Frontal cortex (tissue), 4 donors: ENCODE results near the gene SDS. TPM values are rescaled to one million over a fixed set of nuclear protein-coding genes. Genes with fewer than 3 reads are reported as not detected.

Experiments
- DNase-seq, 2 donors: peaks; one replicate each; pipeline ENCODE4 v3.0.0; 2012; ENCODE audit warnings: low spot score in 2 of 2
- FAIRE-seq: peaks from 2 replicates; lab custom pipeline; 2012; peaks lifted over from hg19 to GRCh38; lab: Jason Lieb, UNC
- total RNA-seq: library from RNA; depleted of rRNA; stranded (reverse); fragments of >200 nt; gene quantifications from one replicate; pipeline ENCODE4 v1.2.3, GENCODE V29; 2014
- donor health status: control.
- donor health status: control.
- donor health status: control.

Gene SDS
- total RNA-seq, 1 donor from 2014 or later: not detected

DNA sequence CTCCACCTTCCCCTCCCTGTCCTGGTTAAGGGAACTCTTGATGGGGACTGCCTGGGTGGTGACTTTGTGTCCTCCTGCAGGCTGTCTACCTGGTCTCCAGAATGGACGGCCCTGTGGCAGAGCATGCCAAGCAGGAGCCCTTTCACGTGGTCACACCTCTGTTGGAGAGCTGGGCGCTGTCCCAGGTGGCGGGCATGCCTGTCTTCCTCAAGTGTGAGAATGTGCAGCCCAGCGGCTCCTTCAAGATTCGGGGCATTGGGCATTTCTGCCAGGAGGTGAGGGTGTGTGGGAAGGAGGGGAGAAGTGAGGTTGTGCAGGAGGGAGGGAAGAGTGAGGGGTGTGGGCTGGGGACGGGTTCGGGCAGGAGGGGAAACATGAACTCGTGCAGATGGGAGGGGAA is 24.2 kb upstream of the SDS start:
- FAIRE-seq (no peak), DNase-seq (no peak)

DNA sequence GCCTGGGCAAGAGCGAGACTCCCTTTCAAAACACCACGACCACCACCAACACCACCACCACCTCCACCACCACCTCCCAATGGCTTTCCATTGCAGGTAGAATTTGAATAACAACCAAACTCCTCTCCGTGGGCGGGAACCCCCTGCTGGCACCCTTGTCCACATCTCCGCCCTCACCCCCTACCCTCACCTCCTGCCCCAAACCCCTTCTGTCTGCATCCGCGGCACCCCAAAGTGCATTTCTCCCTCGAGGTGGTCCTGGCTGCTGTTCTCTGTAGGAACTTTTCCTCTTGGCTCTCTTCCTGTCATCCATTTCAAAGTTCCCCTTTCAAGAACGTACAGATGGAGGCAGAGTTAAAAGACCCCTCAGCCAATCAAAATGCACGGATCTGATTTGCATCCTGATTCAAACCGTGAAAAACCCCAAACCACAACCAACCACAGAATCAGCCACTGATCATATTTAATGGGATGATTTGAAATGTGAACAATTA is 22.3 kb upstream of the SDS start:
- no peak for FAIRE-seq
- no peak for DNase-seq

DNA sequence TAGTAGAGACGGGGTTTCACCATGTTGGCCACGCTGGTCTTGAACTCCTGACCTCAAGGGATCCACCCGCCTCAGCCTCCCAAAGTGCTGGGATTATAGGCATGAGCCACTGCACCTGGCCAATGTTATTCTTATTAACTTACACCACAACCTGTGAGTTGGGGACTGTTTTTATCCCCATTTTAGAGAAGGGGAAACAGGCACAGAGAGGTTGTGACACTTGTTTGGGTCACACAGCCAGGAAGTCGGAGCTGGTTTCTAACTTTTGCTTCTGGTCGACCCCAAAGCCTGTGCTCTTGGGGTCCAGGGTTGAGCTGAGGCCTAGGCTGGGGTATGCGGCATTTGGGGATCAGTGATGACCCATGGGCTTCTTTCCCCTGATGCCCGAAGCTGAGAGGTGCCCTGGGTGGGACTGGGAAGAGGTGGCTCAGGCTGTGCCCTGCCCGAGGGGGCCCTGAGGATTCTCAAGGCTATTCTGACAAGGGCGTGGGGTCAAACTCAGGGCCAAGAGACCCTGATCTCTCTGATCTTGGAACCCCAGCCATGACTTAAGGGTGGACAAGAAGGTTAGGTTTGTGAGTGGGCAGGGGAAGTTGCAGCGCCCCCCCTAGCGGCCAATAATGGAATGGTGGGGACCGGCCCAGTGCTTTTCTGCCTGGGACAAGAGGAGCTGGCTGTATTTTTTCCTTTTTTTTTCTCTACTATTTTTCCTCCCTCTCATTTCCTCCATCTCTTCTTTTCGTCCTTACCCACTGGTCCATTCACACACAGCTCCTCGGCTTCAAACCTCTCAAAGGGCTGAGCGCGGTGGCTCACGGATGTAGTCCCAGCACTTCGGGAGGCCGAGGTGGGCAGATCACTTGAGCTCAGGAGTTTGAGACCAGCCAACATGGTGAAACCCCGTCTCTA is 21.5 kb upstream of the SDS start:
- no peak for FAIRE-seq

GRCh38 chr12:113424456-113424855 is 20.8 kb upstream of the SDS start:
- no peak for FAIRE-seq

More for the DNA sequence above, 21.5 kb upstream of the SDS start:
- DNase-seq: peak; percentile 29 to 48

DNA sequence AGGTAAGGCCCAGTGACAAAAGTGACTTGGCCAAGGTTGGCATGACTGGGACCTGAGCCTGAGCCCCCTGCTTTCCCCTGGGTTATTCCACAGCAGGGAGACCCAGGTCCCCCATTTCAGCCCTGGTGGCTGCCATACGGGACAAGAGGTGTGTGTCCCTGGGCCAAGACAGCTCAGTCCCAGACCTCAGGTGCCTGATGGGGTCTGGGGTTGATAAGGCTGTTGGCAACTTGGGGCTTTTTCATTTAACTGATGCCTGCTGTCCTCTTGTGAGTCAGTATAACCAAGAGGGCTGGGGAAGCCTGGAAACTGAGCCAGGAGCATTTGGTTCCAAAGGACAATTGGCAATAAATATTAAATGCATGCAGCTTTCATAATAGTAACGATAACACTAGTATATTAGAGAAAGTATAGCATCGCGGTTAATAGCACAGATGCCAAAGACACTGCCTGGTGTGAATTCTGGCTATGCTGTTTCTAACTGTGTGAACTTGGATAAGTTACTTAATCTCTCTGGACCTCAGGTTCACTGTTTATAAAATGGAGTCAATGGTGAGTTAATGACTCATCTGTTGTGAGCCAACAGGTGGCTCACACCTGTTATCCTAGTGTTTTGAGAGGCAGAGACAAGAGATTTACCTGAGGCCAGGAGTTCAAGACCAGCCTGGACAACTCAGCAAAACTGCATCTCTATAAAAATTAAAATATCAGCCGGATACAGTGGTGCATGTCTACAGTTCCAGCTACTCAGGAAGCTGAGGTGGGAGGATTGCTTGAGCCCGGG is 19.4 kb upstream of the SDS start:
- no peak for FAIRE-seq
- DNase-seq: no peak

More at GRCh38 chr12:113424456-113424855, 20.8 kb upstream of the SDS start:
- no peak for DNase-seq

- DNase-seq: peak in 1 of 2 donors; percentile 66
- FAIRE-seq: no peak
Observed at GRCh38 chr12:113422030-113422885, 18.6 kb upstream of the SDS start, which contains the start of gene SDSL. Gene SDSL (plus strand): TSS chr12:113422380. CDS start chr12:113427983, 5,603 bp downstream.

GRCh38 chr12:113420996-113421595 is 17.4 kb upstream of the SDS start:
- DNase-seq (no peak), FAIRE-seq (no peak)

DNA sequence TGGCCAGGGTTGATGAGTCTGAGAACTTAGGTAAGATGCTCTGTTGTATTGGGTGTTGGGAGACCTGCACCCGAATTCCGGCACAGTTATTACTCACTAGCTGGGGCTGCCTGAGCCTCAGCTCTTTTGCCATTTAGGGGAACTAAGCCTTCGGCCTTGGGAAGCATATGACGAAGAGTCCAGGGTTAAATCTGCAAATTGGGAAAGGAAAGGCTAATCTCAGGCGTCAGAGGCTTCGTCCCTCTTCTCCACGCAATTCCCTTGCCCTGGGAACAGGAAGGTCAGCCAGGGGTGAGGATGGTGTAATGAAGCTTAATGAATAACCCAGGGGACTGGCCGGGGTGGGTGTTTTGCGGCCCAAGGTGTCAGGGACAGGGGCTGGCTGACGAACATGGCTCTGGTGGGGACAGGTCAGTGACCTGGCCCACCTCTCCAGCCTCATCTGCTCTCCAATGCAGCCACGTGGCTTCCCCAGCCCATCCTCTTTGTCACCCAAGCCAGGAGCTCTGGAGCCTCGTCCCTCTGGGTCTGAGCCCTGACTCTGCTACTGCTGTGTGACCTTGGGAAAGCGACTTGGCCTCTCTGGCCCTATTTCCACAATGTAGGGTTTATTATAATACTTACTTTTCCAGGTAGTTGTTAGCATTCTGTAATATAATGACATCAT is 14.7 kb upstream of the SDS start:
- FAIRE-seq (no peak), DNase-seq (no peak)

- FAIRE-seq: no peak
Observed at GRCh38 chr12:113416091-113416754, 12.5 kb upstream of the SDS start.

DNA sequence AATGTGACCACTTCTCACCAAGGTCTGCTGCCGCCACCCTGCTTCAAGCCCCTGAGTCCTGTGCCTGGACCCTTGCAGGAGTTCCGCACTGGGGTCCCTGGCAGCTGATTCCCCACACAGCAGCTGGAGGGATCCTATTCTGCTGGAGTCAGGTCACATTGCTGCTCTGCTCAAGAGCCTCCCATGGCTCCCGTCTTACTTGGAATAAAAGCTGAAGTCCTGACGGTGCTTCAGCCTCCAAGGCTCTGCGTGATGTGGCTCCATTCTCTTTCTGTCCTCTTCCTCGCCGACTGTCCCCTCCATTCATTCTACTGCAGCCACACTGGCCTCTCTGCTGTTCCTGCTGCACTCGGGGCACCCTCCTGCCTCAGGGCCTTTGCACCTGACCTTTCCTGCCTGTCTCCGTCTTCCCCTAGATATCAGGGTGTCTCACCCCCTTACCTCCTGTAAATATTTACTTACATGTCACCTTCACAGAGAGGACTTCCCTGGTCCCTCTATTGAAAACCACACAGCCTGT is 10.9 kb upstream of the SDS start:
- DNase-seq: no peak
- FAIRE-seq: no peak

More at GRCh38 chr12:113416091-113416754, 12.5 kb upstream of the SDS start:
- no peak for DNase-seq

- no peak for FAIRE-seq
- no peak for DNase-seq
Observed at GRCh38 chr12:113413488-113413939, 9.8 kb upstream of the SDS start.

DNA sequence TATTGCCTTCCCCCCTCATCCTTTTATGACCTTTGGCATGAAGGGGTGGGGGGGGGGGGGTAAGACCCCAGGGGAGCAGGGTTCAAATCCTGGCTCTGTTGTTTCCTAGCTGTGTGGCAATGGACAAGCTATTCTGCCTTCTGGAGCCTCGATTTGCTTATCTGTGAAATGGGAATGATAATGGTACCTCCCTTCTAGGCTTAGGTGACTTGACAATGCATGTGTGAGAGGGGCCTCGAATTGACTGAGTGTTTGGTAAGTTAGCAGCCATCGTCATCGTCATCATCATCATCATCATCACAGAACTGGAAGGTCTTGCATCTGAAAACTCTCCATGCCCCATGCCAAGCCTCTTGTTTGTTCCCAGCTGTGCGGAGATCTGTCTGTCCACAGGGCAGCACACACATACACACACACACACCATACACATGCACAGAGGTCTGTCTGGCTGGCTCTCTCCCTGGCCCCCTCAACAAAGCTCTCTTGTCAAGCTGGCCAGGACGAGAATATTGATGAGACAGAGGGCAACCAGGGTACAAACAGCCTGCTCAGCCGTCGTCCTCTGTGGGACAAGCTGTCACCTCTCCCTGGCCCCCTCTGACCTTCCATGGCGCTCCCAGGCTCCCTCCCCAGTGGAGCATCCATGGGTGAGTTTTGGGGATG is 5.9 kb upstream of the SDS start:
- FAIRE-seq (no peak), DNase-seq (no peak)

- DNase-seq (no peak), FAIRE-seq (no peak)
Observed at GRCh38 chr12:113408756-113409298, 5.1 kb upstream of the SDS start.

DNA sequence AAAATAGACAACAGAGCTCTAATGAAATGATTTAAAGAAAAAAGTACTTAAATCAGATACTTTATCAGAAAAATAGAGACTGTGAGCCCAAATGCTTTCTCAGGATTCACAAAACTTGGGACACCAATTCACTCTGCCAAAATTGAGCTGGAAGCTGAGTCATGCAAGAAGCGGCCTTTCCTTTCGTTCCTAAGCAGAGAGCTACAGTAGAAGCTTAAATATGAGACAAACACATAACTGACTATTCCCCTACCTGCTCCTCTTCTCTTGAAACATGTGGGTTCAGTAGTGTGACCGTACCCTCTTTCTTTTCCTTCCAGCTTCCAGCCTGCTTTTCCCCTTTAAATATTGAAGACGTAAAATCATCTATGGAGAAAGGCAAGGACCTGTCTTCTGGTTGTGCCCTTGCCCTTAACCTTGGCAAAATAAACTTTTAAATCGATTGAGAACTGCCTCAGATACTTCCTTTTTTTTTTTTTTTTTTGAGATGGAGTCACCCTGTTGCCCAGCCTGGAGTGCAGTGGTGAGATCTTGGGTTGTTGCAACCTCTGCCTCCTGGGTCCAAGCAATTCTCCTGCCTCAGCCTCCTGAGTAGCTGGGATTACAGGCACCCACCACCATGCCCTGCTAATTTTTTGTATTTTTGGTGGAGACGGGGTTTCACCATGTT is 4.4 kb upstream of the SDS start:
- FAIRE-seq (no peak), DNase-seq (no peak)

DNA sequence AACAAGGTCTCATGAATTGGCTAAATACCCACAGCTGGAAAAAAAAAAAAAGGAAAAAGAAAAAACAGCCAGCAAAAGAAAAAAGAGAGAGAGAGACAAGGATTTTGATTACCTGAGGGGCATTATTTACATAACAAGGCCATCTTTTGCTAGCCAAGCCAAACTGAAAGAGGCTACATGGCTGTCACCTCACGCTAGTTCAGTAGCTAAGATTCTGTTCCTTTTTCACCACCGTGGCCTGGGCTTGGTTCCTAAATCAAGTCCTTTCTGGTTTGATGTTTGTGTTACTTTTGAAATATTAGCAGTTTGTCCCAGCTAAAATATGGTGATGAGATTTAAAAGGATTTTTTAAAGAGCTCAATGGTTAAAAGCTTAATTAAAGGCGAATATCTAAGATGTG is 2.0 kb upstream of the SDS start:
- DNase-seq: no peak
- no peak for FAIRE-seq

DNA sequence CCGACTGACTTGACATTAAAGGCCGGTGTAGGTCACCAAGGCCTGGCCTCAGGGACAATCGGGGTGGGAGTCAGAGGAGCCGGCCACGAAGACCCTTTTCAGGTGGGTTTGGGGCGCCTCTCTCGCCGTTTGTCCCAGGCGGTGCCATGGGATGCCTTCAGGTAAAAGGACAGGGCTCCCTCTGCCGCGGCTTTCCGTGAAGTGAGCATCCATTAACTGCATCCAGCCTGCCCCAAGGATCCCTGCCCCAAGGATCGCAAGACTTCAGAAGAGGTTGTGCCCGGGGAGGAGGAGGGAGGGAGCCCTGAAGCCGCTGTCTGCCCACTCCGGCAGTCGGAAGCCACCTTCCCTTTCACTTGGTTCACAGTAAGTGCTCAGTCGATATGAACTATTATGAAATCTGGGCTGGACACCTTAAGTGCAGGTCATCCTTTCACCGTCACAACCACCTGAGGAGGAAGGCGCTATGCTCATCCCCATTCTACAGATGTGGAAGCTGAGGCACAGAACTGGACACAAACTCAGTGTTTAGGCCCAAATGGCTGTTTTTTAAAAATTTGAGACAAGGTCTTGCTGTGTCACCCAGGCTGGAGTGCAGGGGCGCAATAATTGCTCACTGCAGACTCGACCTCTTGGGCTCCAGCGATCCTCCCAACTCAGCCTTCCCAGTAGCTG is 964 bp downstream of the SDS start:
- DNase-seq (no peak), FAIRE-seq (no peak)
